HEK293 (cell line): Measurements from ENCODE around the gene CBY1.

ENCODE experiments used
- IKZF3 ChIP-seq: fragments of 450-650 bp; IDR thresholded peaks from 2 replicates; pipeline ENCODE4 v1.5.0; 2018; ENCODE audit warnings: missing biosample characterization, mild to moderate bottlenecking, missing genetic modification characterization, moderate library complexity
- KLF16 ChIP-seq: fragments of 450-650 bp; formaldehyde crosslinking; IDR thresholded peaks from 2 replicates; pipeline ENCODE4 v1.5.1; 2017; ENCODE audit warnings: missing biosample characterization, missing genetic modification characterization
- MEIS1 ChIP-seq: sonication (generic); formaldehyde crosslinking; IDR thresholded peaks from 2 replicates; pipeline ENCODE4 v1.8.1; 2022; ENCODE audit warnings: missing genetic modification reagents, mild to moderate bottlenecking, borderline replicate concordance
- TCF7L2 ChIP-seq: IDR thresholded peaks from 2 replicates; pipeline ENCODE4 v1.6.1; 2011; ENCODE audit warnings: low read depth, mild to moderate bottlenecking, inconsistent platforms, low read length, moderate library complexity, borderline replicate concordance
- ZNF146 ChIP-seq: fragments of 450-650 bp; formaldehyde crosslinking; IDR thresholded peaks from 2 replicates; pipeline ENCODE4 v1.5.1; 2016; ENCODE audit warnings: missing biosample characterization, missing genetic modification characterization
- ZNF174 ChIP-seq: fragments of 450-650 bp; formaldehyde crosslinking; IDR thresholded peaks from 2 replicates; pipeline ENCODE4 v1.5.0; 2017; ENCODE audit warnings: missing biosample characterization, mild to moderate bottlenecking, missing genetic modification characterization
- ZNF274 ChIP-seq, 2 experiments: fragments of 200-500 bp in 1 of 2; fragments of 450-650 bp in 1 of 2; sonication (Bioruptor generic) in 1 of 2; formaldehyde crosslinking in 1 of 2; IDR thresholded peaks; 2 replicates each; pipeline versions ENCODE4 v1.5.1 to v1.6.1; 2014 to 2016; ENCODE audit warnings: borderline replicate concordance in 1 of 2, inconsistent platforms in 1 of 2, low read length in 1 of 2, missing biosample characterization in 1 of 2, missing genetic modification characterization in 1 of 2
- ZNF530 ChIP-seq: fragments of 450-650 bp; formaldehyde crosslinking; IDR thresholded peaks from 2 replicates; pipeline ENCODE4 v1.5.1; 2016; ENCODE audit warnings: low read depth, missing biosample characterization, missing genetic modification characterization
- TF ChIP-seq, protein P1 (sequence below): fragments of 450-650 bp; formaldehyde crosslinking; IDR thresholded peaks from 2 replicates; pipeline ENCODE4 v1.5.1; 2016; ENCODE audit warnings: missing biosample characterization, missing genetic modification characterization
- TF ChIP-seq, protein P2 (sequence below): fragments of 450-650 bp; formaldehyde crosslinking; IDR thresholded peaks from 2 replicates; pipeline ENCODE4 v1.5.1; 2016; ENCODE audit warnings: missing biosample characterization, missing genetic modification characterization
- TF ChIP-seq, protein P3 (sequence below): fragments of 450-650 bp; formaldehyde crosslinking; IDR thresholded peaks from 2 replicates; pipeline ENCODE4 v1.5.1; 2016; ENCODE audit warnings: missing biosample characterization, missing genetic modification characterization

DNA sequence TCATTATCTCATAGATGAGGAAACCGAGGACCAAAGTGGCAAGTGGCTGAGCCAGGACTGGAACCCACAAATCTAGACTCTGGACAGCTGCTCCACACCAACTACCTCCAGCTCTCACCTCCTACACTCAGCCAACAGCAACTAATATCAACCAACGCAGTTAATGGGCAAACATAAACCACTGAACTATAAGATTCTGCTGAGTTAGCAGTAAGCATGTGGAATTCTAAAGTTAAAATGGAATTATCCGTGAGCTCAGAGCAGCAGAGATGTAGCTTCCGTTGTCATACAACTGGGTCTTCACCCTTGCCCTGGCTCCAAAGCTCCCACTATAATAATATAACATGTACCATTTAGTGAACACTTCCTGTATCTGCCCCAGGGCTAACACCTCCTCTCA is 27.3 kb upstream of the CBY1 start:
- TF ChIP-seq, protein P1, sequence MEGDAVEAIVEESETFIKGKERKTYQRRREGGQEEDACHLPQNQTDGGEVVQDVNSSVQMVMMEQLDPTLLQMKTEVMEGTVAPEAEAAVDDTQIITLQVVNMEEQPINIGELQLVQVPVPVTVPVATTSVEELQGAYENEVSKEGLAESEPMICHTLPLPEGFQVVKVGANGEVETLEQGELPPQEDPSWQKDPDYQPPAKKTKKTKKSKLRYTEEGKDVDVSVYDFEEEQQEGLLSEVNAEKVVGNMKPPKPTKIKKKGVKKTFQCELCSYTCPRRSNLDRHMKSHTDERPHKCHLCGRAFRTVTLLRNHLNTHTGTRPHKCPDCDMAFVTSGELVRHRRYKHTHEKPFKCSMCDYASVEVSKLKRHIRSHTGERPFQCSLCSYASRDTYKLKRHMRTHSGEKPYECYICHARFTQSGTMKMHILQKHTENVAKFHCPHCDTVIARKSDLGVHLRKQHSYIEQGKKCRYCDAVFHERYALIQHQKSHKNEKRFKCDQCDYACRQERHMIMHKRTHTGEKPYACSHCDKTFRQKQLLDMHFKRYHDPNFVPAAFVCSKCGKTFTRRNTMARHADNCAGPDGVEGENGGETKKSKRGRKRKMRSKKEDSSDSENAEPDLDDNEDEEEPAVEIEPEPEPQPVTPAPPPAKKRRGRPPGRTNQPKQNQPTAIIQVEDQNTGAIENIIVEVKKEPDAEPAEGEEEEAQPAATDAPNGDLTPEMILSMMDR (tag by site-specific recombination), result no peak
- TF ChIP-seq ZNF174 (tag by site-specific recombination), result no peak
- TF ChIP-seq, protein P2, sequence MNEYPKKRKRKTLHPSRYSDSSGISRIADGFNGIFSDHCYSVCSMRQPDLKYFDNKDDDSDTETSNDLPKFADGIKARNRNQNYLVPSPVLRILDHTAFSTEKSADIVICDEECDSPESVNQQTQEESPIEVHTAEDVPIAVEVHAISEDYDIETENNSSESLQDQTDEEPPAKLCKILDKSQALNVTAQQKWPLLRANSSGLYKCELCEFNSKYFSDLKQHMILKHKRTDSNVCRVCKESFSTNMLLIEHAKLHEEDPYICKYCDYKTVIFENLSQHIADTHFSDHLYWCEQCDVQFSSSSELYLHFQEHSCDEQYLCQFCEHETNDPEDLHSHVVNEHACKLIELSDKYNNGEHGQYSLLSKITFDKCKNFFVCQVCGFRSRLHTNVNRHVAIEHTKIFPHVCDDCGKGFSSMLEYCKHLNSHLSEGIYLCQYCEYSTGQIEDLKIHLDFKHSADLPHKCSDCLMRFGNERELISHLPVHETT, result no peak
- no peak for TF ChIP-seq ZNF274 (IDR thresholded peaks at IDR 0.05; ENCODE audit: low read length)
- no peak for TF ChIP-seq ZNF274 (tag by site-specific recombination; IDR thresholded peaks at IDR 0.05; ENCODE audit: borderline replicate concordance)
- TF ChIP-seq MEIS1 (CRISPR knock-in tag), result no peak
- TF ChIP-seq IKZF3 (tag by site-specific recombination), result no peak
- TF ChIP-seq KLF16 (tag by site-specific recombination), result no peak
- no peak for TF ChIP-seq TCF7L2
- no peak for TF ChIP-seq ZNF146 (tag by site-specific recombination)
- no peak for TF ChIP-seq ZNF530
- TF ChIP-seq, protein P3, sequence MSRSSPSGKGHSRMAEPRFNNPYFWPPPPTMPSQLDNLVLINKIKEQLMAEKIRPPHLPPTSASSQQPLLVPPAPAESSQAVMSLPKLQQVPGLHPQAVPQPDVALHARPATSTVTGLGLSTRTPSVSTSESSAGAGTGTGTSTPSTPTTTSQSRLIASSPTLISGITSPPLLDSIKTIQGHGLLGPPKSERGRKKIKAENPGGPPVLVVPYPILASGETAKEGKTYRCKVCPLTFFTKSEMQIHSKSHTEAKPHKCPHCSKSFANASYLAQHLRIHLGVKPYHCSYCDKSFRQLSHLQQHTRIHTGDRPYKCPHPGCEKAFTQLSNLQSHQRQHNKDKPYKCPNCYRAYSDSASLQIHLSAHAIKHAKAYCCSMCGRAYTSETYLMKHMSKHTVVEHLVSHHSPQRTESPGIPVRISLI (tag by site-specific recombination), result no peak
